Left renal cortex interstitium (tissue), 4 donors: ENCODE data around the gene RAB36. TPM values are rescaled to one million over a fixed set of nuclear protein-coding genes. Genes with fewer than 3 reads are reported as not detected.

Experiments used
- DNase-seq, 4 donors: peaks; one replicate each; pipeline ENCODE4 v3.0.0-alpha.2; 2013; ENCODE audit warnings: low read depth in 4 of 4, low spot score in 2 of 4, missing footprints in 1 of 4
- polyA plus RNA-seq, 4 donors: library from polyadenylated mRNA; unstranded; fragments of 120-200 nt; gene quantifications; one replicate each; pipeline ENCODE4 v1.2.1, GENCODE V29; 2013; ENCODE audit not compliant: insufficient read length in 4 of 4

Gene RAB36
- polyA plus RNA-seq, 4 donors = 14.0 to 21.0 (median 16.3) TPM

DNA sequence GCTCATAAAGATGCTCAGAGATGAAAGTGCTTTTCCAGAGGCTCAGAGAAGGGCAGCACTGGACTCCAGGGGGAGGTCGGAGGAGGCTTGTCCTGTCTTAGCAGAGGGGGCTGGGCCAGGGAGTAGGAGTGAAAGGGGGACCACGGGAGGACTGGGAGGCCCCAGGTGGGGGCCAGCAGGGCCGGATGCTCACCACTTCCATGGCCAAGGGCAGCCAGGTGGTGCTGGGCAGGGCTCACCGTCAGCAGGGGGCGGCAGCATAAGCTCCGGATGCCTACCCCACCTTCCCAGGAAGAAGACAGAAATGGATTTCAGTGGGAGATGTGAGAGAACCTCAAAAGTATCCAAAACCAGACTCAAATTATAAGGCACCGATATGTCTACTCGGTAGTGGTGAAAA, 11.0 kb downstream of the RAB36 start:
- DNase-seq = no peak

DNA sequence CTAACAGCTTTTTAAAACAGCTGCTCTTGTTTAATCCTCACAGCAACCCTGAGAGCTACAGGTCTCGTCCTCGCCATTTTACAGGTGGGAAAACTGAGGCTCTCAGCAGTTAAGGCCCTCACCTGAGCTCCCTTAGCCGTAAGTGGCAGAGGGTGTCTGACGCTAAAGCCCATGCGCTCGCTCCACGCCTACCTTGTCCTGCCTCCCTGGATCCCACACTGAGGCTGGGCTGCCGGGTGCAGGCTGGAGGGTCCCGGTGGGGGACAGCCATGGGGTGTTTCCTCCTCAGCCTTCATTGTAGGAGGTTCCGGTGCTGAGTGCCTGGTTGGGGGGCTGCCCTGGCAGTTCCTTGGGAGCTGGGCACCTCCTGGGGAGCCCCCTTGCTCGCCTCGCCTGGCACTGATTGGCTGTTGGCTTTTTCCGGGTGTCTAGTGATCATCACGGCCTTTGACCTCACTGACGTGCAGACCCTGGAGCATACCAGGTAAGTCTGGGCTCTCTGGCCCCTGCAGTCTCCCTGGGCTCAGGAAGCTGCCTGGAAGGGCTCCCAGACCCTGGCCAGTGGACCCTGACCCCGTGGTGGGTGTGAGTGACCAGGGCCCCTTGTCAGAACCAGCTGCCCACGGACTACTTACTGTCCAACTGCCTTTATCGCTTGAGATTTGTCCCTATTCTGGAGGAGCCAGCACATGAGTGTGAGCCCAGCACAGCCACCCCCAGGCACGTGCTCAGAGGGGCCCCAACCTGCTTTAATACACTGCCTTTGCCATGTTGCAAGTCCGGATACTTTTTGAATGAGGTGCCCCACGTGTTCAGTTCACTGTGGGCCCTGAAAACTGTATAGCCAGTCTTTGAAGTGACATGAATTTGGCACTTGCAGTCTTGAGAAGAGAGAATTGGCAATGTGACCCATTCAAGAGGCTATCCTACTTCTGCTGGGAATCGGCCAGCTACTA, 12.6 kb downstream of the RAB36 start:
- no peak for DNase-seq

DNA sequence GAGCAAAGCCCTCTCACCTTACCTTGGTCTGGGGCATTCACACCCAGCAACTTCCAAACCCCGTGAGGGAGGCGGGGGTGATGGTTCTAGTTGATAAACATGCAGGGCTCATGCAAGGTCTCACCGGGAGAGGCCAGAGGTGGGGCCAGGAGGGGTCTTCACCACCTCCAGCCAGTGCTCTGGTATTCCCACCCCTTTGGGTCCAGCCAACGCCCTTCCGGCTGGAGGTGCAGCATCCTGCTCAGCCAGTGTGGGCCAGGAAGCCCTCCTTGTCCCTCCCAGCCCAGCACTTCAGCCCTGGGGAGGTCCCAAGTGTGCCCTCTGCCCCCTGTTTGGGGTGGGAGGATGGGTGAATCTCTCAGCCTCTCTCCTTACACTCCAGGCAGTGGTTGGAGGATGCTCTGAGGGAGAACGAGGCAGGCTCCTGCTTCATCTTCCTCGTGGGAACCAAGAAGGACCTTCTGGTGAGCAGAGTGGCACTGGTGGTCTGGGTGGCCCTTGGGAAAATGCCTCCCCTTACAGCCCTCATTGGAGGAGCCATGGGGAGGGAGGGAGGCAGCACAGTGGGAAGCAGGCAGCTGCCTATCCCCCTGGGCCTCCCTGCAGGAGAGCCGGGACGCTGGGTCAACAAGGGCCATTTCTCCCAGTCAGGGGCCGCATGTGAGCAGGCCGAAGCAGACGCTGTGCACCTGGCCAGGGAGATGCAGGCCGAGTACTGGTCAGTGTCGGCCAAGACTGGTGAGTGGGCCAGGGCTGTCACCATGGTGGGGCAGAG, 13.4 kb downstream of the RAB36 start:
- no peak for DNase-seq

DNA sequence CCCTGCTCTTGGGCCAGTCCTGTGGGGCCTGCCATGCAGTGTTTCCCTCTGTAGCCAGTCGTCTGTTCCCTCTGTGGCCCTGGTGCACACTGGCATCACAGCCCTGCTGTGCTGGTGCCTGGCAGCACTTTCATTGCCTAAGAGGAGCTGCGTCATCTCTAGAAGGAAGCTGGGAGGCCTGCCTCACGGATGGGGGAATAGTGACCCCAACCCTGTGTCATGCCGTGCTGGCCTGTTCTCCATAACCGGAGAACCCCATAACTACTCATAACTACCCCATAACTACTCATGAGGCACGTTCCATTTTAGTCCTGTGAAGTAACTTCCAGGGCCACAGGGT, 14.0 kb downstream of the RAB36 start:
- DNase-seq = no peak

DNA sequence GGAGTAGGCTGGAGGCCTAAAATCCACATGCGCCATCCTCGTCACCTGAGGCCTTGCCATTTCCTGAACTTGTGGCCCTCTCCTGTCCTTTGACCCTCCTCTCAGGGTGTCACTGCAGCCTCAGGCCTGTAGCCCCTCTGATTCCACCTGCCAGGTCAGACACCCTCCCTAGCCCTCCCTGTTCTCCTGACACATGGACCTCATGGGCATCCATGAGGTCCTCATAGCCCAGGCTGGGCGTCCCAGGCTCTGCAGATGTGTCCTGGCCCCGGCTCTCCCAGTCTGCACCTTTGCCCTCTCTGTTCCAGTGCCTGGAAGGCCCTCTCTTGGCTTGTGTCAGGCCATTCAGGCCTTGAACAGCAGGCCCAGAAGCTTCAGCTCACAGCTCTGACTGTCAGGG, 15.8 kb downstream of the RAB36 start:
- no peak for DNase-seq

DNA sequence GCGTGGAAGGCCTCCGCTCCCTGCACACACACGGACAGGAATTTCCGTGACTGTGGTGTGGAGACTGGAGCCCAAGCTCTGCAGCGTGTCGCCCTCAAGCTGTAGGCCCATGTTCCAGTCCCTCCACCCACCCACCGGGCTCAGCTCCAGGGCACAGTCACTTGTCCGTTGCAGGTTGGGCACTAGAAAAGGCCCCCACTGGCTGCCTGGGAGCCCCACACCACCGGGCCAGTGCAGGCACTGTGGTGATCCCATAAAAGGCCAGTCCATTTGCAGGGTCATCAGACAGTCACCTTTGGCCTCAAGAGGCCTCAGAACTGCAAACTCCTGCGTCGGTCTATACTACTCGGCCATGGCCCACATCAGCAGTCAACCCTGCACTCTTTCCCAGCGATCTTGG, 16.3 kb downstream of the RAB36 start:
- no peak for DNase-seq

DNA sequence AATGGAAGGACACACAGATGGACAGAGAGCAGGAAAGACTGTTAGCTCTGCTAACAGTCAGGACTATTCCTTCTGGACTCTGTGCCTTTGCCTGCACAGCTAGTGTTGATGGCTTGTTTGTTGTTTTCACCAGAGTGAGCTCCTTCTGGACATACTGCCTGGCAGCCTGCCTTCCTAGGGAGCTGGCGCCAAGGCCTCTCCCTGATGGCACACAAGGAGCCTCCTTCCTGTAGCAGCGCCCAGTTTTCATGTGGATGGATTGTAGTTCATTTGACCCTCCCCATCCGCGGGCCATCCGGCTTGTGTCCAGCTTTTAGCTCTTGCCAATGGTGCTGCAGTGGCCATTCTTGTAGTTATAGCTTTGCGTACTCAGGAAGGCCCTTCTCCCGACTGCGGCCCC, 18.4 kb downstream of the RAB36 start:
- no peak for DNase-seq

DNA sequence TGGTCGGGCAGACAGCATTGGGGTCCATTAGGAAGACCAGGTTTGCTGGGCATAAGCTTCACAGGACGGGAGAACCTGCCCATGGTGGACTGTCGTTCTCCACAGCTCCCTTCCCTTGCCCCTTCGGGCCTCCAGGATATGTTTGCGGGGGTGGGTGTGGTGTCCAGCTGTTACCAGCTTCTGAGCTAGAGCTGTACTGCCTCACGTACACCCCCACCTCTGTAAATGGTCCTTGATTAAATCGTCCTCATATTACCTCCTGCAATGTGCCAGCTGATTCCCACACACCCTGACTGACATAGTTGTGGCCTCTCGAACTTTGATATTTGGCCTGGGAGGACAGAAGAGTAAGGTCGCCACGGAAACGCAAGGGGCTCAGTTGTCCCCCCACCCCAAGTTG, 18.8 kb downstream of the RAB36 start:
- no peak for DNase-seq

DNA sequence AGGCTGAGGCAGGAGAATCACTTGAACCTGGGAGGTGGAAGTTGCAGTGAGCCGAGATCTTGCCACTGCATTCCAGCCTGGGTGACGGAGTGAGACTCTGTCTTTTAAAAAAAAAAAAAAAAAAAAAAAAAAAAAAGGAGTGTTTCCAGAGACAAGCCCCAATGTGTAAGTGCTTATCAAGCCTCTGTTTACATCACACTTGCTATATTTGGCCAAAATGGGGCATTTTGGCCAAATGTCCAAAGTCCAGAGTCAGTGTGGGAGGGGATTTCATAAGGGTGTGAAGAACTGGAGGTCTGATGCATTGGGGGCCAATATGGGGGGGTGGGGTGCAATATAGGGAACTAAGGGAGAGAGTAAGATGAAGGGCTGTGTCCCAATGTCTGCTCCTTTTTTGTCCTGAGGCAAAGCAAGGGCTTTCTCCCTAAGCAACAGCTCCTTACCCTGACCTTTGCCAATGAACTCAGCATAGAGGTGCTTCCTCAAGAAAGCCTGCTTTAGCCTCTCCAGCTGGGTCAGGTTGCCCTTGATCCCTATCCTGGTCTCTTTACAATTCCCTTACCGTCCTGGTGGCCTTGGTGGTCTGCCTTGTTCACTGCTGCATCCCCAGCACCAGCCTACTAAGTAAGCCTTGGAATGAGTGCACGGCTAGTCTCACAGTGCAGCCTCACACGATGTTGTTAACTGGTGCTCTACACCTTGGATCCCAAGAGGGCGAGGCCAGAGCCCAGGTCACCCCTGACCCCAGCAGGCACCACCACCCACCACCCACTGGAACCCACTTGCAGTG, 21.0 kb downstream of the RAB36 start:
- DNase-seq = no peak

DNA sequence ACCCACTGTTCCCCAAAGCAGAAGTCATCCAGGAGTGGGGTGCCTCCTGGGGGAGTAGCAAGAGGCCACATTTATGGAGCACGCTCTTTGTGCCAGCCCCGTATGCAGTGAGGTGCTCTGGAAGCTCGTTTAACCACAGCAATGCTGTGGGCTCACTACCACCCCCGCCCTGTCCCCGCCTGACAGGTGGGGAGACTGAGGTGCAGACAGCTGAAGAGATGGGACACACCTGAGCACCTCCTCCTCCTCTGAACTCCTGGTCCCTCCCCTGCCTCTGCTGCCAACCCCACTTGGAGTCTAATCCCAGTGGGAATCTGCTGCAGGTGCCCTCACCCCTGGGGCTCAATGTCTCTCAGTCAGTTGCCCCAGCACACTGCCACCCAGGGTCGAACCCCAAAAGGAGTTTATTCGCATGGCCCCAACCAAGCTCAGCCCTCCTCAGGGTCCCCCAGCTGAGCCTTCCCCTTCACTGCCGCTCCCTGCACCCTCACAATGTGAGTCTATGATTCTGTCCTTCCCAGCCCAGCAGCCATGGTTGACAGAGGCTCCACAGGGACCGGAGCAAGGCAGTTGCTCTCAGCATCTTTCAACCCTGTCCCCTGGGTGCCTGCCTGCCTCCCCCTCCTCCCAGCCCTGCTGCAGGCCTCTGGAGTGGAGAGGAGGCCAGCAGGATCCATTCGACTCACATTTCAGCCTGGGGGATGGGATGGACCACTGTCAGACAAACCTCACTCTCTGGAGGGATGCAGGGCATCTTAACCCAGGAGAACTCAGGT, 21.8 kb downstream of the RAB36 start:
- no peak for DNase-seq

DNA sequence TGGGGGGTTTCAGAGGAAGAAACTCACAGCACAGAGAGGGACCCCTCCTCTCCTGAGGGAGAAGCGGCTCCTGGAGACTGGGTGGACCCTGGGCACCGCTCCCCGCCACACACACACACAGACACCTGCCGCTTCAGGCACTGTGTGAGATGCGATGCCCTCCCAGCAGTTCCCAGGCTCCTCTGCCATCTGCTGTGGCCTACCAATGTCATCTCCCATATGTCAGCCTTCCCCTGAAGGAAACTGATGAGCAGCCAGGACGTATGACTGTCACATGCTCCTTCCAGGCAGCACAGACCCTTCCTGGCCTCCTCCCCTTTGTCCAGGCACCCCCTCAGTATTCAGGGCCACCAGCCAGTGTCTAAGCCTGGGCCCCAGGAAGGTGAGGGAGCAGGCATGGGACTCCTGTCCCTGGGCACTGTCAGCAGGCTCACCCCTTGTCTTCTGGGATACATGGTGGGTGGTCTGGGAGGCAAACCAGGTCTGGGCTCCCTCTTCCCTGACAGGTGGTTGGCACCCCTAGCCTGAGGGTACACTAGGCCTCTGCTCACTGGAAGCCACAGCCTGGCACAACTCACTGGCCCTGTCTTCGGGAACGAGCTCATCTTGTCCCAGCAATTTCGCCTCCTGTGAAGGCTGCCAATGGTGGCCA, 23.2 kb downstream of the RAB36 start:
- DNase-seq = no peak

DNA sequence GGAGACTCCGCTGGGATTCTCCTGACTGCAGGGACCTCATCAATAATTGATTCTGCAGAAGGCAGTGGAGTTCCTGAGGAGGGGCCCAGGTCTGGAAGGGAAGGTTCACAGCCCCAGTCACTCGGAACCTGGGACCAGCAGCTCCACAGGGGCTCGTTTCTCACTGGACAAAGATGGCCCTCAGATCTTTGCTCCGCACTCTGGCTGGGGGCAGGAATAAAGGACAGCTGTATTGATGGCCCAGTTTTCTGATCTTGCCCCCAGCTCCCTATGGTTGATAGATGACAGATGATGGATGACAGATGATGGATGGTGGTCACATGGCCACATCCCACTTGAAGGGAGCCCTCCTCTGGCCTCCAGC, 23.7 kb downstream of the RAB36 start:
- DNase-seq = no peak

DNA sequence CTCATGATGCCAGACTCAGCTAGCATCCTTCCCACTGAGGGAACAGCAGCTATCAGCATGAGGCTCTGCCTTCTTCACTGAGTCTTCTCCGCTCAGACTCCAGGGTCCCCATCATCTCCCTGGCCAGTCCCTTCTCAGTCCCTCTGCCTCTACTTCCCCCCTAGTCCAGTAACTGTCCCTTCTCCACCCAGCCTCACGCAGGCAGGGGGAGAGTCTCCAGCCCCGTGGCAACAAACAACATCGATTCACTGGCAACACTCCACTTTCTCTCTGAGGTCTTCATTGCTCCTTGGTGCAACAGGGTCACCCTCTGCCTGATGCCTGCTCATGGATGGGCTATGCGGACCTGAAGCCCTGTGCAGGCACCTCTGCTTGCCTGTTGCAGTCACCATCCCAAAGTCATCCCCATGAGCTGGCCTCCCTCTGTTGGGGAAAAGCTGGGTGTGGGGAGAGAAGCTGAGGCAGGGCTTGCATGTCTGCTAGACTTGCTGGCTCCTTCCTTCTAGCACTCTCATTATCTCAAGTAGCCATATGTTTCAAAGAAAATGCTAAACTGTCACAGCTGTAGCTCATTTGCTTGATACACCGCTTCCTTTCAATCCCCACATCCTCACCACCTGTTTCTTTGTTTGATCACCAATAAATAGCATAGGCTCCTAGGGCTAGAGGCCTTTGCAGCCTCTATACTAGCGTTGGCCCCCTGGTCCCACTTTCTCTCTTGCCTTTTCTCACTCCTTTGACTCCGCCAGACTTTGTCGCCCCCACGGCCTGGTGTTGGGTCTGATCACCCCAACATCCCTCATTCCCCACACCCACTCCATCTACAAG, 30.8 kb downstream of the RAB36 start:
- DNase-seq = no peak

DNA sequence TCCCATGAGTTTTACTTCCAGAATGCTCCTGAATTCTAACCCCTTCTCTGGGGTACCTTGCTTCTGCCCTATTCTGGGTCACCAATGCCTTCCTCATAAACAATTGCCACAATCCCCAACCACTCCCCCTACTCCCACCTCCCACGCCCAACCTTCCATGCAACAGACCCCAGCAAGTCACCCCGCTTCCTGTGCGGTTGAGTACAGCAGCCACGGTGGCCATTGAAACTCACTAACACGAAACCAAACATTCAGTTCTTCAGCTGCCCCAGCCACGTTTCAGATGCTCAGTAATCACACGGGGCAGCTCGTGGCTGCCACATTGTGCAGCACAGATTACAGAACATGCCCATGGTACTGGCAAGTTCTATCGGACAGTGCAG, 31.4 kb downstream of the RAB36 start:
- DNase-seq = no peak

DNA sequence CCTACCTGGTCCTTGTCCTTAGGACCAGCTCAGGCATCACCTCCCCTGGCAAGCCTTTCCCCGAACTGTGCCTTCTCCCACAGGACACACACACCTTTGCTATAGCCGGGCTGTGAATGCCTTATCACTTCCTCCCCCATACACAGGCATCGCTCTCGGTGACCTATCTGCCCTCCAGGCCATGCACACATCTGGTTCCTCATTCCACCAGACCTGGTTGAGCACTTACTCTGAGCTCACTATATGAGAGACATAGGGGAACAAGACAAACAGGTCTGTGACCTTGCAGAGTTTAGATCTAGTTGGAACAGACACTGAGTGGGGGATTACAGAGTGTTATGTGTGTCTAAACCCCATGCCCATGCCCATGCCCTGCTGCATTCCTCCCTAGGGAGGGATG, 31.9 kb downstream of the RAB36 start:
- DNase-seq = no peak

DNA sequence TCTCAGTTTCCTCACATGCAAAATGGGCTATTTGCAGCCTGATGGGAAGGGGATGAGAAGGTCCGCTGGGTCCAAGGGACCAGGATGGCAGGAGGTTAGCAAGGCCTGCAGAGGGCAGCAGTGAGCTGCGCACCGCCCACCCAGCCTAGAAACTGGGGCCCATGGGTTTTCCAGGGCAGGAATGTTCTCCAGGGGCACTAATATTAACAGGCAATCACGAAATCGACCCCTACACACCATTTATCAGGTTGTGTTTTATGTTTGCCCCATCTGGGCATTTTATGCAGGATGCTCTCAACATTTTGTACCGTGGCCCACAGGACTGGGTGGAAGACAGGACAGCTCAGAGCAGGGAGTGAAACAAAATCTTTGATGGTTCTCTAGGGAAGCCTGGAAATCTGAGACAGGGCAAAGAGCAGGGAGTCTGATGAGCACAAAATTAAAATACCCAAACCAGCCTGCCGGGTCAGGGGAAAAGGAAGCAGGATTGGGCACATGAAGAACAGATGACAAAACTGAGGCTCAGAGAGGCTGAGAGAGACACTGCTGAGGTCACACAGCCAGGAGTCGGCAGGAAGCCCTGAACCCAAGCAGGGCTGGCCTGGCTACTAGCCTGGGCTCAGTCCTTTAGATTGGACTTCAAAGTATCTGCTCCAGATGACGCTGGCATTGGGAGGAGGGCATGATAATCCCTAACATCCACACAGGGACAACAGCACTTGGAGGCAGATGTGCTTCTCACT, 33.4 kb downstream of the RAB36 start:
- no peak for DNase-seq

DNA sequence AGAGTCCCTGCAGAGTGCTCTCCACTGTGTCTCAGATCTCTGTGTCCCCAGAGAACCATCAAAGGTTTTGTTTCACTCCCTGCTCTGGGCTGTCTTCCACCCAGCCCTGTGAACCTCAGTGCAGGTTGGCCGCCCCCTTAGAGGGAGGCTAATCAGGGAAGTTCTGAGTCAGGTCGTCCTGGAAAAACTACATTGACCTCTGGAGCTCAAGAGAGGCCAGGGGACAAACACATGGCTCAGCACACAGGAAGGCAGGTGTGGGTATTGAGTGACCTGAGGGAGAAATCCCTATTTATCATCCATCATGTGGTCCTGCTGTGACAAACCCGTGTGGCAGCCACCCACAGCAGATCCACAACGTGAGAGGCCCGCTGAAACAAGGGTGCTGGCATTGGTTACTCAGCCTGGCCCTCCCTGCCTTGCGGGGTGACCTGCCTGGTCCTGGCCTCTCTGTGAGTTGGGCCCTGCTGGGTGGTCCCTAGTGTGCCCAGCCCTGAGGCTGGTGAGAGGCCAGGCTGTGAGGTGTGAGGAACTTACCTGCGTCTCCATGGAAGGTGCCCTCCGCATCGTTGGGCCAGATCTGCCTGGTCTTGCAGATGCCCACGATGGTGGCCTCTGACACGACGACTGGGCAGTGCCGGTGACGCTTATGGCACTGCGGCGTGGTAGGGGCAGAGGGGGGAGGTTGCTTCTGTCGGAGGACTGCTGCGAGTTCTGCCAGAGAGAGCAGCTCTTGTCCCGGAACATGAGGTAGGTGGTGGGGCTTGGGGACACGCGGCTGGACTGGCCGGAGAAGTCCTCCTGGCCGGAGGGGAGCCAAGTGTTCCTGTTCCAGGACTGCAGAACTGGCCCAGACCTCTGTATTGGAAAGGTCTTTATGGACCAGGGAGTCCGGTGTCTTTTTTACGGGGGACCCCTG, 34.4 kb downstream of the RAB36 start:
- DNase-seq = no peak
